ENCODE results near the gene KIF2A.

DNA sequence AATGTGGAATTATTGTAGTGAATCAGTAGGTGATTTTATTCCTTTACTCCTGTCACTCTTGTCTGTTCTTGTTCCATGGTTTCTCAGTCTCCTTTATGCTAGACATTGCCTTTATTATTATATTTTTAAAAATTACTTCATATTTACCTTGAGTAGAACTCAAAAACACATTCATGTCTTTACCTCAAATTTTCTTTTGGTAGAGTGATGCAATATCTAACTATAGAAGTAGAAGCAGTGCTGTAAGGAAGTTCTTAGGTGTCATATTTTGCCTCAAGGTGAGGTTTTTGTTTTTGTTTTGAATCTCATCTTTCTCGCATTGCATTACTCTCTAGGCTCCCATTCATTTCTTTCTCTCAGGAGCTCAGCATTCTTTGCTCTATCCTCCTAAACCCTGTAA lies 118.8 kb downstream of the KIF2A start:
- TF ChIP-seq, protein P1, sequence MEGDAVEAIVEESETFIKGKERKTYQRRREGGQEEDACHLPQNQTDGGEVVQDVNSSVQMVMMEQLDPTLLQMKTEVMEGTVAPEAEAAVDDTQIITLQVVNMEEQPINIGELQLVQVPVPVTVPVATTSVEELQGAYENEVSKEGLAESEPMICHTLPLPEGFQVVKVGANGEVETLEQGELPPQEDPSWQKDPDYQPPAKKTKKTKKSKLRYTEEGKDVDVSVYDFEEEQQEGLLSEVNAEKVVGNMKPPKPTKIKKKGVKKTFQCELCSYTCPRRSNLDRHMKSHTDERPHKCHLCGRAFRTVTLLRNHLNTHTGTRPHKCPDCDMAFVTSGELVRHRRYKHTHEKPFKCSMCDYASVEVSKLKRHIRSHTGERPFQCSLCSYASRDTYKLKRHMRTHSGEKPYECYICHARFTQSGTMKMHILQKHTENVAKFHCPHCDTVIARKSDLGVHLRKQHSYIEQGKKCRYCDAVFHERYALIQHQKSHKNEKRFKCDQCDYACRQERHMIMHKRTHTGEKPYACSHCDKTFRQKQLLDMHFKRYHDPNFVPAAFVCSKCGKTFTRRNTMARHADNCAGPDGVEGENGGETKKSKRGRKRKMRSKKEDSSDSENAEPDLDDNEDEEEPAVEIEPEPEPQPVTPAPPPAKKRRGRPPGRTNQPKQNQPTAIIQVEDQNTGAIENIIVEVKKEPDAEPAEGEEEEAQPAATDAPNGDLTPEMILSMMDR (IDR thresholded peaks at IDR 0.05; ENCODE audit: low read length) = no peak
- no peak for TF ChIP-seq EZH2 (IDR thresholded peaks at IDR 0.05; ENCODE audit: borderline replicate concordance, low read length)

Data from OCI-LY1 (cell line).